ENCODE results near the gene CELSR2. TPM values are rescaled to one million over a fixed set of nuclear protein-coding genes. Genes with fewer than 3 reads are reported as not detected.
A peak's percentile ranks its signal among the peaks of the same experiment; 100 is the strongest.

The CELSR2 gene
- total RNA-seq, 1 experiment from 2014 or later, result 7.8 TPM

DNA sequence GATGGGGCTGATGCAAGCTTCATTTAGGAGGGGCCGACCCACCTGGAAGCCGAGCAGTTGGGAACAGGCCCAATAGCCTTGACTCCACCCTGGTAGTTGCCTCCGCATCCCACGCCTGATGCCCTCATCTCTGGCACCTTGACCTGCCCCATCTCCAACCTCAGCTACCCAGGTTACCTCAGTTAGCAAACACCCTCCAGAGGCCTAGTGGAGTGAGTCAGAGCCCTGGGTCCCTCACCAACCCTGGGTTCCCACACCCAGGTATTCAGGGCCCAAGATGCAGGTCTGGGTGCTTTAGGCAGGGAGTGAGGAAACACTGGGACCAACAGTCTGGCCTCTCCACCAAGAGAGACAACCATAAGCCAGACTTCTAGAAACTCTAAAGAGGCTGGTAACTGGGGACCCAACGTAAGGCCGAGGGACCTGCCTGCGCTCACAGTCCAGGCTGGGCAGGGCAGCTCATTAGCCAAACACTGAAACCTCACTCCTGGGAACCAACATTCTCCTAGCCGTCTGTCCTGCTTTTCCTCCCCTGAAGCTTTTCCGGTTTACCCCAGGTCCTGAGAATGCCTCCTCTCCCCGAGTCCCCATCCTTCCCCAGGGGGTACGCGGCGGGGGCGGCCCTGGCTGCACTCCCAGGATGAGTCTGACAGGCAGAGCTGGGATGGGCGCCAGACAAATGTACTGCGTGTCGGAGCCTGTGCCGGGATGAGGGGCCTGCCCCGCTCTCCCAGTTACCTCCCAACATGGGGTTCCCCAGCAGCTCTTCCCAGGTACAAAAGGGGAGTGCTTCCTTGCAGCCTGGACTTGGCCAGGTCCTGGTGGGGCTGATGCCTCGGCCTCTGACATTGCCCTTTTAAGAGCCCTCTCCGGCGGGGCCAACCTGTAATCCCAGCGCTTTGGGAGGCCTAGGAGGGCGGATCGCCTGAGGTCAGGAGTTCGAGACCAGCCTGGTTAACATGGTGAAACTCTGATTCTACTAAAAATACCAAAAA, 8.9 kb upstream of the CELSR2 start:
- H3K36me3 ChIP-seq (replicated peaks; ENCODE audit: control insufficient read depth, insufficient read depth, low read length), result peaks cover 31% of the 10 kb centered on the region
- H3K27me3 ChIP-seq (ENCODE audit: control insufficient read depth, insufficient read depth, low read length), result no peaks in the 10 kb centered on the region
- peak; percentile 82 for DNase-seq
- H3K4me3 ChIP-seq (ENCODE audit: insufficient read depth, low read depth, low read length), result peak overlapping the region; percentile 45

DNA sequence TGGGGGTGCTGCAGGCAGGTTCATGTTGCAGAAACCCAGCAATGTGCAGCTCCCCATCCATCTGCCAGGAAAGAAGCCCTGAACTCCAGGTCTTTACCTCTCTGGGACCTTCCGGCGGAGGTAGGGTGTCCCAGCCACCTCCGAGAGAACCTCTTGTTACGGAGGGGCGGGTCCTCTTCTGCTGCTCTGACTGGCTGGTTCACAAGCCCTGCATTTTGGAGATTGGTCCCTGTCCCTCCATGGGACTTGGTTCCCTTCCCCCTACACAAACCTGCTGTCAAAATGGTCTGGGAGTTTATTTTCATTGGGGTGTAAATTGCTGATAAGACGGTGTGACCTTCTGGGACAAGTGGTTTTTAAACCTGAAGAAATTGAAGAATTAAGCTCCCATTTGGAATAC, 8.0 kb upstream of the CELSR2 start:
- no peaks in the 10 kb centered on the region for H3K27me3 ChIP-seq (ENCODE audit: control insufficient read depth, insufficient read depth, low read length)
- DNase-seq, result peak; percentile 76
- H3K36me3 ChIP-seq (replicated peaks; ENCODE audit: control insufficient read depth, insufficient read depth, low read length), result peaks cover 23% of the 10 kb centered on the region
- H3K4me3 ChIP-seq (ENCODE audit: insufficient read depth, low read depth, low read length), result no peak overlapping the region

DNA sequence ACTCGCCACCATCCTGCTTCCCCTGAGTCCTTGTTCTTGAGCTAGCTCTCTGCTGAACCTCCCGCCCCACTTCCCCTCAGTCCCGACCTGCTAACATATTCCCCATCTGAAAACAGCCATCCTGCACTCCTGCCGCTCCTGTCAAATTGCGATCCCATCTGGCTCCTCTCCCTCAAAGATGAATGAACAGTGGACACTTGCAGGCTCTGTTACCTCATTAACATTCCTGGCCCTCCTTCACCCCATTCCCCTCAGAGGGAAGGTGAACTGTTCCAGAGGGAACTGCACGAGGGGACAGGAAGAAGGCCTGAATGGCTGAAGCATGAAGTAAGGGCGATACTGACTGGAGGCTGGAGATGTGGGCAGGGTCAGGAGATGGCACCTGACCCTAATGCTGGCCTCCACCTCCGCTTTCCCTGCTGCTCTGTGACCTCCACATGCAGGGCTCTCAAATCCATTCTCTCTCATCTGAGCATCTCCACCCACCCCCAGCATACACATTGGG, 7.4 kb upstream of the CELSR2 start:
- Histone ChIP-seq H3K27me3 (ENCODE audit: control insufficient read depth, insufficient read depth, low read length) (no peaks in the 10 kb centered on the region), H3K36me3 (replicated peaks; ENCODE audit: control insufficient read depth, insufficient read depth, low read length) (peaks cover 18% of the 10 kb centered on the region), H3K4me3 (ENCODE audit: insufficient read depth, low read depth, low read length) (no peak overlapping the region)
- DNase-seq, result peak; percentile 30

DNA sequence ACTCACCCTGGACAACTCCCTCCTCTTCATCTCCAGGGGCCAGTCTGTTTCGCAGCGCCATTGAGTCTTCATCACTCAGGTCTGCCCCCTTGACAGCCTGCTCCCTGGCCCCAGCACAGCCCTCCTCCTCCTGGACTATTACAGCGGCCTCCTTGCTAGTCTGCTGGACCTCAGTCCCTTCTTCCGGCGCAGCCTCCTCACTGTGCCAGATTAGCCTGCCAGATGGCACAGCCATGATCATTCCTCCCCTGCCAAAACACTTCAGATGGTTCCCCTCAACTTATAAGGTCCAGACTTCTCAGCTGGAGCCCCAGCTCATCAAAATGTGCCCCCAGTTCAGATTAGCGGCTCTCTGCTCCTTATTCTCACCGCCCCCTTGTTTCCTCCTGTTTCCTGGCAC, 7.0 kb upstream of the CELSR2 start:
- Histone ChIP-seq H3K27me3 (ENCODE audit: control insufficient read depth, insufficient read depth, low read length) (no peaks in the 10 kb centered on the region; the same call in 1 of the 2 replicates), H3K4me3 (ENCODE audit: insufficient read depth, low read depth, low read length) (no peak overlapping the region), H3K36me3 (replicated peaks; ENCODE audit: control insufficient read depth, insufficient read depth, low read length) (peaks cover 13% of the 10 kb centered on the region)
- peak; percentile 15 for DNase-seq

DNA sequence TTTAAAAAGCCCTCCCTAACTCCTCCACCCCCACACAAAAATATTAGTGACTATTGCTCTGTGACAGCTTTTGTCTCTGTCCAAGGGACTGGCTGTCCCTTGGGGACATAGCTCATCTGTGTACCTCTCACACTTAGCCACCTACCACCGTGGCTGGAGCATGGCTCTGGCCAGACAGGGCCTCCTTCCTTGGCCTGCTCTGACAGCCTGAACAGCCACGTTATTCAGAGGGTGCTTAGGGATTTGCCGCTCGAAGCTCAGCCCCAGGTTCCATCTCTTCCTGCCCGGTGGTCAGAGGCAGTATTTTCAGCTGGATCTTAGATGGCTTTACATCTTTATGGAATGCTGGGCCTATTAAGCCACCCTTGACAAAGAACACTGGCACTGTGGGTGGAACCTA, 6.1 kb upstream of the CELSR2 start:
- DNase-seq, result peak; percentile 25
- H3K36me3 ChIP-seq (replicated peaks; ENCODE audit: control insufficient read depth, insufficient read depth, low read length), result peaks cover 5% of the 10 kb centered on the region
- peaks cover 5% of the 10 kb centered on the region; the same call in 1 of the 2 replicates for H3K27me3 ChIP-seq (ENCODE audit: control insufficient read depth, insufficient read depth, low read length)
- H3K4me3 ChIP-seq (ENCODE audit: insufficient read depth, low read depth, low read length), result no peak overlapping the region

DNA sequence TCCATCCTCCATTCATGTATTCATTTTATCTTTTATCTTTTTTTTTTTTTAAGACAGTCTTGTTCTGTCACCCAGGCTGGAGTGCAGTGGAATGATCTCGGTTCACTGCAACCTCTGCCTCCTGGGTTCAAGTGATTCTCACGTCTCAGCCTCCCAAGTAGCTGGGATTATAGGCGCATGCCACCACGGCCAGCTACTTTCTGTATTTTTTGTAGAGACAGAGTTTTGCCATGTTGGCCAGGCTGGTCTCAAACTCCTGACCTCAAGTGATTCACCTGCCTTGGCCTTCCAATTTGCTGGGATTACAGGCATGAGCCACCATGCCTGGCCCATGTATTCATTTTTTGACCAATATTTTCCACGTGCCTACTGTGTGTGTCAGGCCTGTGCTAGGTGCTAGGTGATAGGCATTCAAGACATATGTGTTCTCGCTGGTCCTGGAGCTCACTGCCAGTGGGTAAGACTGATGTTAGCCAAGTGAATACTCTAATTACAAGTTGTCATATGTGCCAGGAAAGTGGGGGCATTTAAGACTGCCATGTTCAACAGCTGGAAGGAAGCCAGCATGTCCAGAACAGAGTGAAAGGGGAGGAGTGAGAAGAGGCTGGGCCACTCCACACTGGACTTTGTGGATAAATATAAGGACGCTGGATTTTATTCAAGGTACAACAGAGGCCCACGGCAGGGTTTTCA, 5.3 kb upstream of the CELSR2 start:
- no peak for DNase-seq
- Histone ChIP-seq H3K4me3 (ENCODE audit: insufficient read depth, low read depth, low read length) (no peak overlapping the region), H3K36me3 (replicated peaks; ENCODE audit: control insufficient read depth, insufficient read depth, low read length) (no peaks in the 10 kb centered on the region), H3K27me3 (ENCODE audit: control insufficient read depth, insufficient read depth, low read length) (peaks cover 10% of the 10 kb centered on the region; the same call in 1 of the 2 replicates)

DNA sequence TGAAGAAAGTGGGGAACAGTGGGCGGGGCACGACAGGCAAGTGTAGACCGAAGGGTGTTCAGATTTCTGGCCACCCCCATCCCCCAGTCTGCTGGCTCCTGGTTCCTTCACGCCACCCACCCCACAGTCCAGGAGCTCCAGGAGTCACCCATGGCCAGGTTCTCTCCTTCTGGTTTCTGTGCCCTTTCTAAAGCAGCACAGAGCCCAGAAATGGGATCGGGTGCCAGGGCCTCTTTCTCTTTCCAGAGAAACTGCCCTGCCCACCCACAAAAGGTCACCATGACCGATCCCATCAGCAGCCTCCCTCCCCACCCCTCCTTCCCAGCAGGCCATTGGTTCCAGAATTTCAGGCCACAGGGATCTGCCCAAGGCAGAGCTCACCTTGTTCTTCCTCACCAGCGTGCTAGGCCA, 3.2 kb upstream of the CELSR2 start:
- Histone ChIP-seq H3K27me3 (ENCODE audit: control insufficient read depth, insufficient read depth, low read length) (peaks cover 23% of the 10 kb centered on the region), H3K4me3 (ENCODE audit: insufficient read depth, low read depth, low read length) (no peak overlapping the region), H3K36me3 (replicated peaks; ENCODE audit: control insufficient read depth, insufficient read depth, low read length) (no peaks in the 10 kb centered on the region)
- peak; percentile 22 for DNase-seq

DNA sequence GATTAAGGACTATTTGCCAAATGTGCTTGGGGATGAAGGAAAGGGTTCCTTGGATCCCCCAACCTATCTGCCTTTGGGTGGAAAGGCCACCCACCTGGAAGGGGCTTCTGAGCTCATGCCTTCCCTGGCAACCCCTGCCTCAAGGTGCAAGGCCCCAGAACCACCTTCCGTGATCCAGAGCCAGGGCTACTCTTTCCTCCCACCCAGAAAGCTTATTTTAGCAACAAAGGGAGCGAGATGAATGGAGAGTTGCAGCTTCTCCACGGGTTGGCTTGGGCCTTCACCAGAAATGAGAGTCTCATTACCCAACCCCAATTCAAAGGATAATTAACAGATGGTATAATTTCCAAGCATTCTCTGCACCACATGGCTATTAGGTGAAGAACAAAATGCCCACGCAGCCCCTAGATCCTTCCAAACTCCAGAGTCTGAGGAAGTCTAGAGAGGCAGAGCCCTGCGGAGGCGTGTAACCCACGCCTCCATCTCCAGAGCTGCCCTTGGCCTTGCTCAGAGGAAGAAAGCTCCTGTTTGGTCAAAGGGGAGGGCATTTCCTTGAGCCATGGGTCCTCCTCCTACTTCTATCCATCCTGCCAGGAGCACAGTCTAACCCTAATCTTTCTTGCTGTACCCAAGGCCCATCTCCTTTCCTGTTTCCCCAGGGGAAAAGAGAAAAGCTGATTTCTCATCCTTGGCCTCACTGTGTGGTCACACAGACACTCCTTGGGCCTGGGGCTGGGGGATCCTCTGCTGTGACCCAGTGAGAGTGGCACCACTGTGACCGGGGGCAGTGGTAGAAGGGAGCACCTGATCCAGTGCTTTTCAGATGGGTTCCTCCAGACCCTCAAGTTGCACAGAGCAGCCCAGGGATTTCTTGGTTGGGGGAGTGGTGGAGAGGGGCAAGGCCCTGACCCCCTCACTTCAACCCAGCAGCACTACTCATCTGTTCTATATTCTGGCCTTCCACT, 1.7 kb upstream of the CELSR2 start:
- peak; percentile 18 for DNase-seq
- Histone ChIP-seq H3K4me3 (ENCODE audit: insufficient read depth, low read depth, low read length) (no peak overlapping the region), H3K27me3 (ENCODE audit: control insufficient read depth, insufficient read depth, low read length) (peaks cover 30% of the 10 kb centered on the region), H3K36me3 (replicated peaks; ENCODE audit: control insufficient read depth, insufficient read depth, low read length) (no peaks in the 10 kb centered on the region)

DNA sequence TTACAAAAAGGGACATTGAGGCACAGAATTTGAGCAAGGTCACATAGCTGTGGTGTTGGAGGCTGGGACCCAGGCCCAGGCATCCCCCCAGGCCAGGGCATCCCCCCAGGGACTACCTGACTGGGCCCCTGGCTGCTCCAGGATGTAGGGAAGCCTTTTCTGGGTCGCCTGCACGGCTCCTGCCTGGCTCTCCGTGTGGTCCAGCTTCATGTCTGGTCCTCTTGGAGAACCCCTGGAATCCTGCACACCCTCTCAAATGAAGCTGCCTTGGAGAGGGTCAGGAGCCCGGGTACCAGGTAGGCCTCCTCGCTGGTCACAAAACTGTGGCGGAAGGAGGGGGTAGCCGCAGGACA, 919 bp upstream of the CELSR2 start:
- no peak for DNase-seq
- no peaks in the 10 kb centered on the region for H3K36me3 ChIP-seq (replicated peaks; ENCODE audit: control insufficient read depth, insufficient read depth, low read length)
- no peak overlapping the region for H3K4me3 ChIP-seq (ENCODE audit: insufficient read depth, low read depth, low read length)
- H3K27me3 ChIP-seq (ENCODE audit: control insufficient read depth, insufficient read depth, low read length), result peaks cover 30% of the 10 kb centered on the region

DNA sequence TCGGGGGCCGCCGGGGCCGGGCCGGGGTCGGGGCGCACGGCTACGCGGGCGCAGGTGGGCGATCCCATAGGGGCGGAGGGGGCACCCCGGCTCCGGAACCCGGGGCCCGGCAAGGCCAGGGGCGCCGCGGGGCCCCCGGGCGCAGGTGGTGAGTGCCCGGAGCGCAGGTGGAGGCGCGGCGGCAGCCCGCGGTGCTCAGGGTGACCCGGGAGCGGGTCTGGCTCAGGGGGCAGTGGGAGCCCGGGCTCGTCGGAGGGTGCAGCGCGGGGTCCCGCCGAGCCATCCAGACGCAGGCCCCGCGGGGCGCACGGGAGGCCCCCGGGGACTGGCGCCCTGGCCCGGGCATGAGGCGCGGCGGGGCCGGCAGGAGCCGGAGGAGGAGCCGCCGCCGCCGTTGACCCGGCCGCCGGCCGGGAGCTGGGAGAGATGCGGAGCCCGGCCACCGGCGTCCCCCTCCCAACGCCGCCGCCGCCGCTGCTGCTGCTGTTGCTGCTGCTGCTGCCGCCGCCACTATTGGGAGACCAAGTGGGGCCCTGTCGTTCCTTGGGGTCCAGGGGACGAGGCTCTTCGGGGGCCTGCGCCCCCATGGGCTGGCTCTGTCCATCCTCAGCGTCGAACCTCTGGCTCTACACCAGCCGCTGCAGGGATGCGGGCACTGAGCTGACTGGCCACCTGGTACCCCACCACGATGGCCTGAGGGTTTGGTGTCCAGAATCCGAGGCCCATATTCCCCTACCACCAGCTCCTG, 489 bp downstream of the CELSR2 start:
- Histone ChIP-seq H3K27me3 (ENCODE audit: control insufficient read depth, insufficient read depth, low read length) (peaks cover 30% of the 10 kb centered on the region), H3K36me3 (replicated peaks; ENCODE audit: control insufficient read depth, insufficient read depth, low read length) (no peaks in the 10 kb centered on the region), H3K4me3 (ENCODE audit: insufficient read depth, low read depth, low read length) (peak overlapping the region; percentile 56)
- peak; percentile 90 for DNase-seq

DNA sequence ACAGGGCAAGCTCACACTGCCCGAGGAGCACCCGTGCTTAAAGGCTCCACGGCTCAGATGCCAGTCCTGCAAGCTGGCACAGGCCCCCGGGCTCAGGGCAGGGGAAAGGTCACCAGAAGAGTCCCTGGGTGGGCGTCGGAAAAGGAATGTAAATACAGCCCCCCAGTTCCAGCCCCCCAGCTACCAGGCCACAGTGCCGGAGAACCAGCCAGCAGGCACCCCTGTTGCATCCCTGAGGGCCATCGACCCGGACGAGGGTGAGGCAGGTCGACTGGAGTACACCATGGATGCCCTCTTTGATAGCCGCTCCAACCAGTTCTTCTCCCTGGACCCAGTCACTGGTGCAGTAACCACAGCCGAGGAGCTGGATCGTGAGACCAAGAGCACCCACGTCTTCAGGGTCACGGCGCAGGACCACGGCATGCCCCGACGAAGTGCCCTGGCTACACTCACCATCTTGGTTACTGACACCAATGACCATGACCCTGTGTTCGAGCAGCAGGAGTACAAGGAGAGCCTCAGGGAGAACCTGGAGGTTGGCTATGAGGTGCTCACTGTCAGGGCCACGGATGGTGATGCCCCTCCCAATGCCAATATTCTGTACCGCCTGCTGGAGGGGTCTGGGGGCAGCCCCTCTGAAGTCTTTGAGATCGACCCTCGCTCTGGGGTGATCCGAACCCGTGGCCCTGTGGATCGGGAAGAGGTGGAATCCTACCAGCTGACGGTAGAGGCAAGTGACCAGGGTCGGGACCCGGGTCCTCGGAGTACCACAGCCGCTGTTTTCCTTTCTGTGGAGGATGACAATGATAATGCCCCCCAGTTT, 1.3 kb downstream of the CELSR2 start:
- no peak overlapping the region; the same call in 1 of the 2 replicates for H3K4me3 ChIP-seq (ENCODE audit: insufficient read depth, low read depth, low read length)
- DNase-seq, result peak; percentile 35
- no peaks in the 10 kb centered on the region for H3K36me3 ChIP-seq (replicated peaks; ENCODE audit: control insufficient read depth, insufficient read depth, low read length)
- peaks cover 30% of the 10 kb centered on the region for H3K27me3 ChIP-seq (ENCODE audit: control insufficient read depth, insufficient read depth, low read length)

DNA sequence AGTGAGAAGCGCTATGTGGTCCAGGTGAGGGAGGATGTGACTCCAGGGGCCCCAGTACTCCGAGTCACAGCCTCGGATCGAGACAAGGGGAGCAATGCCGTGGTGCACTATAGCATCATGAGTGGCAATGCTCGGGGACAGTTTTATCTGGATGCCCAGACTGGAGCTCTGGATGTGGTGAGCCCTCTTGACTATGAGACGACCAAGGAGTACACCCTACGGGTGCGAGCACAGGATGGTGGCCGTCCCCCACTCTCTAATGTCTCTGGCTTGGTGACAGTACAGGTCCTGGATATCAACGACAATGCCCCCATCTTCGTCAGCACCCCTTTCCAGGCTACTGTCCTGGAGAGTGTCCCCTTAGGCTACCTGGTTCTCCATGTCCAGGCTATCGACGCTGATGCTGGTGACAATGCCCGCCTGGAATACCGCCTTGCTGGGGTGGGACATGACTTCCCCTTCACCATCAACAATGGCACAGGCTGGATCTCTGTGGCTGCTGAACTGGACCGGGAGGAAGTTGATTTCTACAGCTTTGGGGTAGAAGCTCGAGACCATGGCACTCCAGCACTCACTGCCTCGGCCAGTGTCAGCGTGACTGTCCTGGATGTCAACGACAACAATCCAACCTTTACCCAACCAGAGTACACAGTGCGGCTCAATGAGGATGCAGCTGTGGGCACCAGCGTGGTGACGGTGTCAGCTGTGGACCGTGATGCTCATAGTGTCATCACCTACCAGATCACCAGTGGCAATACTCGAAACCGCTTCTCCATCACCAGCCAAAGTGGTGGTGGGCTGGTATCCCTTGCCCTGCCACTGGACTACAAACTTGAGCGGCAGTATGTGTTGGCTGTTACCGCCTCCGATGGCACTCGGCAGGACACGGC, 2.2 kb downstream of the CELSR2 start:
- H3K4me3 ChIP-seq (ENCODE audit: insufficient read depth, low read depth, low read length), result no peak overlapping the region
- DNase-seq, result peak; percentile 18
- no peaks in the 10 kb centered on the region for H3K36me3 ChIP-seq (replicated peaks; ENCODE audit: control insufficient read depth, insufficient read depth, low read length)
- H3K27me3 ChIP-seq (ENCODE audit: control insufficient read depth, insufficient read depth, low read length), result peaks cover 30% of the 10 kb centered on the region

Data from H7 (cell line).